Left ventricle myocardium inferior (tissue), 1 donor: ENCODE data around the gene RIPK4. TPM values are rescaled to one million over a fixed set of nuclear protein-coding genes. Genes with fewer than 3 reads are reported as not detected.
A peak's percentile ranks its signal among the peaks of the same experiment; 100 is the strongest.

Experiments used
- DNase-seq: peaks from one replicate; pipeline ENCODE4 v3.0.0-alpha.2; 2020
- H3K27ac ChIP-seq: fragments of 200-600 bp; replicated peaks from 2 replicates; pipeline ENCODE4 v1.8.0; 2021
- H3K27me3 ChIP-seq: fragments of 200-600 bp; 2 replicates; pipeline ENCODE4 v1.8.0; 2021; ENCODE audit warnings: low read depth
- H3K36me3 ChIP-seq: fragments of 200-600 bp; 2 replicates; pipeline ENCODE4 v1.8.0; 2021
- H3K4me1 ChIP-seq: fragments of 200-600 bp; 2 replicates; pipeline ENCODE4 v1.8.0; 2021
- H3K4me3 ChIP-seq: fragments of 200-600 bp; 2 replicates; pipeline ENCODE4 v1.8.0; 2021; ENCODE audit warnings: mild to moderate bottlenecking, moderate library complexity
- H3K9me3 ChIP-seq: fragments of 200-600 bp; replicated peaks from 2 replicates; pipeline ENCODE4 v1.8.0; 2021
- intact Hi-C: fragments of 100-400 bp; cut with micrococcal nuclease; formaldehyde crosslinking; loops from one replicate; pipeline ENCODE4 v1.11.0; 2022
- total RNA-seq: library from RNA; stranded (reverse); fragmentation: NEBNext Ultra II Directional; extraction: Animal tissue kit (Norgen Biotek cat#: 25700); gene quantifications from one replicate; pipeline ENCODE4 v1.2.1, GENCODE V29; 2021
- TF ChIP-seq, protein P1 (sequence below): fragments of 200-600 bp; IDR thresholded peaks from 2 replicates; pipeline ENCODE4 v1.8.0; 2021; ENCODE audit warnings: antibody characterized with exemption, mild to moderate bottlenecking, borderline replicate concordance
- donor health status: DM: no; HTN: yes; CAD: no; lungs with severe emphysema.

The RIPK4 gene
- total RNA-seq, 1 donor from 2014 or later: 0.11 TPM

DNA sequence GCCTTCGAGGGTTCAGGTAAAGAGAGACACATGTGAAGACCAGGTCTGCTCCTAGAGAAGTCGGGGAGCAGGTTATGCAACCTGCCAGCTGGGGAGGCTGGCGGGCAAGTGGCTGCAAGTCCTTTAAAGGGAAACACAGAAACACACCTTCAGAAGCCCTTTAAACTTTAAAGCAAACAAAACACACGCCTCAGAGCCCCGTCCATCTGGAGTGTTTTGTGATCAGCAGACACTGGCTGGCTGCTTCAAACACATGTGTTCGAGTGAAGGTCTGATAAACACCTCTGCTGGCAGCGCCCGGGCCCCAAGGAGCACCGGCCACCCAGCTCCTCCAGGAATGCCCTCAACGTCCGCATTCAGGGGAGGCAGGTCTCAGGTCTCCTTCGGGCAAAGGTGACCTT lies 15.2 kb downstream of the RIPK4 start:
- peak; percentile 4 for DNase-seq
- intact Hi-C loops: no loop called here
- Histone ChIP-seq H3K4me3 (no peak overlapping the region), H3K36me3 (no peaks in the 10 kb centered on the region), H3K9me3 (no peaks in the 10 kb centered on the region), H3K27ac (no peak overlapping the region), H3K27me3 (peaks cover 65% of the 10 kb centered on the region), H3K4me1 (no peaks in the 10 kb centered on the region)
- TF ChIP-seq, protein P1, sequence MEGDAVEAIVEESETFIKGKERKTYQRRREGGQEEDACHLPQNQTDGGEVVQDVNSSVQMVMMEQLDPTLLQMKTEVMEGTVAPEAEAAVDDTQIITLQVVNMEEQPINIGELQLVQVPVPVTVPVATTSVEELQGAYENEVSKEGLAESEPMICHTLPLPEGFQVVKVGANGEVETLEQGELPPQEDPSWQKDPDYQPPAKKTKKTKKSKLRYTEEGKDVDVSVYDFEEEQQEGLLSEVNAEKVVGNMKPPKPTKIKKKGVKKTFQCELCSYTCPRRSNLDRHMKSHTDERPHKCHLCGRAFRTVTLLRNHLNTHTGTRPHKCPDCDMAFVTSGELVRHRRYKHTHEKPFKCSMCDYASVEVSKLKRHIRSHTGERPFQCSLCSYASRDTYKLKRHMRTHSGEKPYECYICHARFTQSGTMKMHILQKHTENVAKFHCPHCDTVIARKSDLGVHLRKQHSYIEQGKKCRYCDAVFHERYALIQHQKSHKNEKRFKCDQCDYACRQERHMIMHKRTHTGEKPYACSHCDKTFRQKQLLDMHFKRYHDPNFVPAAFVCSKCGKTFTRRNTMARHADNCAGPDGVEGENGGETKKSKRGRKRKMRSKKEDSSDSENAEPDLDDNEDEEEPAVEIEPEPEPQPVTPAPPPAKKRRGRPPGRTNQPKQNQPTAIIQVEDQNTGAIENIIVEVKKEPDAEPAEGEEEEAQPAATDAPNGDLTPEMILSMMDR: no peak

DNA sequence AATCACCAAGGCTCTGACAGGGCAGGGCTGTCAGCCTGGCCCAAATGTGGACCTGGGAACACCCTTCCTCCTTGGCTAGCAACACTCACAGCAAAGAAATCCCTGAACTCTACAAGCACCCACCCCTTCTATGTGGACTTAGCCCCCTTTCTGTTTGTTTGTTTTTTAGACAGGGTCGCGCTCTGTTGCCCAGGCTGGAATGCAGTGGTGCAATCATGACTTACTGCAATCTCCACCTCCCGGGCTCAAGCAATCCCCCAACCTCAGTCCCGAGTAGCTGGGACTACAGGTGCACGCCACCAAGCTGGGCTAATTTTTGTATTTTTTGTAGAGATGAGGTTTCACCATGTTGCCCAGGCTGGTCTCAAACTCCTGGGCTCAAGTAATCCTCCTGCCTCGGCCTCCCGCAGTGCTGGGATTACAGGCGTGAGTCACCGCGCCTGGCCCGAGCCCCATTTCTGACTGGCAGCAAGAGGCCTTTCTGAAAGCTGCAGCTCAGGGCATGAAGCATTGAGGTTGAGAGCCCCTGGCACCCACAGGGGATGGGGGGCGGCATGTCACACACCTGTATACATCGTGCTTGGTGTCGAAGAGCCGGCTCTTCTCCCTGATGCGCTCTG lies 16.2 kb downstream of the RIPK4 start:
- intact Hi-C loops: no loop called here
- H3K27me3 ChIP-seq: peaks cover 65% of the 10 kb centered on the region
- TF ChIP-seq, protein P1: no peak

DNA sequence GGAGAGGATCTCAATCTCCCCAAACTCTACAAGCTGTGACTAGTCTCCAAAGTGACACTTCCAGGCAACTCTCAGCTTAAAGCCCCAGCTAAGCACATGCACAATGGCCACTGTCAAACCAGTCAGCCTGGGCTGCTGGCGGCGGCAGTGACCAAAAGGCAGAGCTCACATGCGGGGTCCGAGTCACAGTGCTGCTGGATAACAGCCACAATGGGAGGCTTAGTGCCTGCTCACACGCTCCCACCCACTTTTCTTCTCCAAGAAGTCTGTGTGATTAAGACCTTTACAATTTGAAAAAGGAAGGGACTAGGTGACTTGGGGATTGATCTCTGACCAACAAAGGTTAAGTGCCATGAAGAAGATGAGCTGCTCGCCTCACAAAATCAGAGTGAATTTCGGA lies 16.8 kb downstream of the RIPK4 start:
- no peak for DNase-seq

More for the DNA sequence above, 16.2 kb downstream of the RIPK4 start:
- H3K4me1 ChIP-seq: no peaks in the 10 kb centered on the region
- no peak overlapping the region for H3K4me3 ChIP-seq
- DNase-seq: peak; percentile 10
- H3K36me3 ChIP-seq: no peaks in the 10 kb centered on the region
- H3K27ac ChIP-seq: no peak overlapping the region
- no peaks in the 10 kb centered on the region for H3K9me3 ChIP-seq

DNA sequence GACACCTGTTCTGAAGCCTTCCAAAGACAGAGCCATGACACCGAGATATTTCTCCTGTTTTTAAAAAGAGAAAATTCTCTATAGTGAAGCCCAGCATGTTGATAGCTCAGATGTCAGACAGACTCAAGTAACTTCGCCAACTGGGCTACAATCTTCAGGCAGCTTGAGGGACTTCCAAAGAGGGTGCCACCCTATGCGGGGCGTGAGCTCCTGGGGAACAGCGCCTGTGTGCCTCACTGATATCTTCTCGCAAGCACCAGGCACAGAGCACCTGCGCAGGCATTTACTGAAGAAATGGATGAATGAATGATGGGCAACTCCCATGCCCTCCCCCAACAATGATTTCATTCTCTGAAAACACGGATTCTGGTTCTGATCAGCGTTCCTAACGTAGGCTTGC lies 17.6 kb downstream of the RIPK4 start:
- Histone ChIP-seq H3K27me3 (peaks cover 68% of the 10 kb centered on the region), H3K4me1 (no peaks in the 10 kb centered on the region), H3K27ac (no peak overlapping the region), H3K36me3 (no peaks in the 10 kb centered on the region), H3K4me3 (no peak overlapping the region), H3K9me3 (no peaks in the 10 kb centered on the region)
- TF ChIP-seq, protein P1: no peak
- intact Hi-C loops: no loop called here
- DNase-seq: no peak

More for the DNA sequence above, 16.8 kb downstream of the RIPK4 start:
- intact Hi-C loops: no loop called here
- Histone ChIP-seq H3K36me3 (no peaks in the 10 kb centered on the region), H3K4me3 (no peak overlapping the region), H3K4me1 (no peaks in the 10 kb centered on the region), H3K9me3 (no peaks in the 10 kb centered on the region), H3K27me3 (peaks cover 65% of the 10 kb centered on the region), H3K27ac (no peak overlapping the region)
- TF ChIP-seq, protein P1: no peak

DNA sequence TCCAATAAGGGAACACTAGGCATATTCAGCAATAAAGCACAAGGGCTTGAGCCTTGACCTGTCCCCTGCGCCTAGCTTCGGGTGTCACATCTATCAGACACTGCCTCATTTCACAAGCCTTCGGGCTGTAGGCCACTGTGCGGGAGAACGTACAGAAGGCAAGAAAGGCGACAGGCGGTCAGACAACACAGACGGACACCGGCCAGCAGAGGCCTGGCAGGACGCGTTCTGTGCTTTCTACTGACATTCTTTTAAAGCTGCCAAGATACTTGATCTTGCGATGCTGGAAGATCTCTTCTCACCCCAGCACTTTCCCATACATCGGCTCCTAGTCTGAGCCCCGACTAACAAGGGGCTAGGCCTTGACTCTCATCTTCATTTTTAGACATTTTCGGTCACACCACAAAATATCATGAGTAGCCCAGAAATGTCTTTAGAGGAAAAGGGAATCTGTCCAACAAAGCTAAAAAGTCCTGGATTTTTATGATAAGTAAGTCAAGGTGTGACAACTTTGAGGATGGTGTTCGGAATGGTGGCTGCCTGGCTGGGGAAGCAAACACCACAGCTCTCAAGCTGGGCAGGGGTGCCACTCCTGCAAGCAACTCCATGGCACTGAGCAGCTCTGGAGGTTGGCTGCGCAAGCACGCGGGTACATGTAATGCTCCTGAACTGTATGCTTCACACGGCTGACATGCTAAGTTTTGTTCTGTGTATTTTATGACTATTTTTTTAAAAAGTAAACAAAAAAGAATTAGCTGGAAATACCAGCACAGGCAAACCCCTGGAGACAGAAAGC lies 18.7 kb downstream of the RIPK4 start:
- Histone ChIP-seq H3K4me3 (no peak overlapping the region), H3K27ac (no peak overlapping the region), H3K36me3 (no peaks in the 10 kb centered on the region), H3K4me1 (no peaks in the 10 kb centered on the region), H3K27me3 (peaks cover 80% of the 10 kb centered on the region), H3K9me3 (no peaks in the 10 kb centered on the region)
- TF ChIP-seq, protein P1: no peak
- intact Hi-C loops: no loop called here
- DNase-seq: no peak
